GM12892 (cell line): ENCODE measurements around the gene PRKAG2.

ENCODE experiments used
- POLR2A ChIP-seq: IDR thresholded peaks from 2 replicates; pipeline ENCODE4 v1.6.1; 2011; ENCODE audit warnings: low read depth, low read length, control low read depth
- POLR2AphosphoS5 ChIP-seq: IDR thresholded peaks from 2 replicates; pipeline ENCODE4 v1.6.1; 2011; ENCODE audit warnings: low read depth, low read length, control low read depth
- TAF1 ChIP-seq: IDR thresholded peaks from 2 replicates; pipeline ENCODE4 v1.6.1; 2011; ENCODE audit warnings: low read depth, mild to moderate bottlenecking, control low read depth, low read length, borderline replicate concordance

DNA sequence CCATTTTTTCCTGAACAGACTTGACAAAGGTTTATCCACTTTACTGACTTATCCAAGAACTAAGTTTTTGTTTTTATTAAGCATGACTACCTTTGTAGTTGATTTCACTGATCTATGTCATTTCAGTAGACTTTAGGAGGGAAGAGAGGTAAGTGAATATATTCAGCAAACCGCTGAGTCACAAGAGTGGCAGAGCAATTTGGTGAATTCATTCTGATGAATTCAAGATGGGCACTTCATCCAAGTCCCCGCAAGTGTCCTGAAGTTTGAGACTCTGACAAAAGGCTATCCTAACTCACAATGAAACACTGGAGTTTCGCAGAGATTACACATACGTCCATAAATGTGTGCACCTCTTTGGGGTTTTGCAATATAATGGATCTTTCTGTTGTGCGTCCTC is 255.0 kb downstream of the PRKAG2 start:
- TF ChIP-seq POLR2A (no peak), POLR2AphosphoS5 (no peak), TAF1 (no peak)
